GM12891 (cell line): ENCODE results near the gene ZNF44.

ENCODE experiments used
- POLR2A ChIP-seq: IDR thresholded peaks from 2 replicates; pipeline ENCODE4 v1.6.1; 2011; ENCODE audit warnings: low read depth, low read length, control low read depth
- POLR2AphosphoS5 ChIP-seq: IDR thresholded peaks from 2 replicates; pipeline ENCODE4 v1.6.1; 2011; ENCODE audit warnings: low read depth, low read length, control low read depth
- POU2F2 ChIP-seq: IDR thresholded peaks from 2 replicates; pipeline ENCODE4 v1.6.1; 2011; ENCODE audit warnings: low read depth, mild to moderate bottlenecking, control low read depth, low read length, moderate library complexity

GRCh38 chr19:12294249-12295158, at the start of gene ZNF44:
- TF ChIP-seq POLR2A, result peak; percentile 58; the same call in 1 of the 2 replicates
- no peak for TF ChIP-seq POU2F2
- peak; percentile 48; the same call in 1 of the 2 replicates for TF ChIP-seq POLR2AphosphoS5
